Loucy (cell line): ENCODE measurements around the gene NUP205.

ENCODE experiments used
- EZH2phosphoT487 ChIP-seq: fragments of 200-600 bp; IDR thresholded peaks from 2 replicates; pipeline ENCODE4 v1.6.1; 2018; ENCODE audit warnings: antibody characterized with exemption, mild to moderate bottlenecking, moderate library complexity, borderline replicate concordance
- TF ChIP-seq, protein P1 (sequence below): fragments of 200-600 bp; sonication (generic); conservative IDR thresholded peaks from 2 replicates; pipeline ENCODE4 v1.5.1; 2014; ENCODE audit warnings: mild to moderate bottlenecking, antibody characterized with exemption, low read length

DNA sequence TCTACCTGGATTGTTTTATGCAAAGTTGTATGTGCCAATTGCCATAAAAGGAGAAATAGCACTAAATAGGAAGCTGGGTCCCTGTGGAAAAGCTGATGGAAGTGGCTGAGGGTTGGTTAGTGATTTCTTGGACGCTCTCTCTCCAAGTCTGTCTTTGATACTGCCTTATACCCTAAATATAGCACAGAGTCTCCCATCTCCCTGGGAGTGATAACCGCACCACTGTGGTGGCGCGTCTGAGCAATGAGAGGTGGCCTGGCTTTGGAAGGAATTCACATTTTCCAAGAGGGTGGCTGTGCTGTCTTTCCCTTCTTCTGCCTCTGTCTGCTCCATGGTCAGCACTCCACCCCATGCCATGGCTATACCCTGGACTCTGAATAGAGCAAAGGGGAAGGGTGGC, 135.8 kb downstream of the NUP205 start:
- TF ChIP-seq, protein P1, sequence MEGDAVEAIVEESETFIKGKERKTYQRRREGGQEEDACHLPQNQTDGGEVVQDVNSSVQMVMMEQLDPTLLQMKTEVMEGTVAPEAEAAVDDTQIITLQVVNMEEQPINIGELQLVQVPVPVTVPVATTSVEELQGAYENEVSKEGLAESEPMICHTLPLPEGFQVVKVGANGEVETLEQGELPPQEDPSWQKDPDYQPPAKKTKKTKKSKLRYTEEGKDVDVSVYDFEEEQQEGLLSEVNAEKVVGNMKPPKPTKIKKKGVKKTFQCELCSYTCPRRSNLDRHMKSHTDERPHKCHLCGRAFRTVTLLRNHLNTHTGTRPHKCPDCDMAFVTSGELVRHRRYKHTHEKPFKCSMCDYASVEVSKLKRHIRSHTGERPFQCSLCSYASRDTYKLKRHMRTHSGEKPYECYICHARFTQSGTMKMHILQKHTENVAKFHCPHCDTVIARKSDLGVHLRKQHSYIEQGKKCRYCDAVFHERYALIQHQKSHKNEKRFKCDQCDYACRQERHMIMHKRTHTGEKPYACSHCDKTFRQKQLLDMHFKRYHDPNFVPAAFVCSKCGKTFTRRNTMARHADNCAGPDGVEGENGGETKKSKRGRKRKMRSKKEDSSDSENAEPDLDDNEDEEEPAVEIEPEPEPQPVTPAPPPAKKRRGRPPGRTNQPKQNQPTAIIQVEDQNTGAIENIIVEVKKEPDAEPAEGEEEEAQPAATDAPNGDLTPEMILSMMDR: no peak
- TF ChIP-seq EZH2phosphoT487: no peak
